ENCODE data around the gene PCDHB6. TPM values are rescaled to one million over a fixed set of nuclear protein-coding genes. Genes with fewer than 3 reads are reported as not detected.
"Not testable (repeated sequence)": the region's sequence is repeated elsewhere in the genome, so short reads cannot be mapped to it uniquely, and the experiment has no call there.

PCDHB6 gene
- 1.9 TPM for total RNA-seq (ENCODE audit: insufficient read depth, low replicate concordance)

GRCh38 chr5:141149812-141150211 lies at the start of gene PCDHB6:
PCDHB6 (plus strand) TSS chr5:141150057; CDS start chr5:141150258, 201 bp downstream.
- no peak for DNase-seq (ENCODE audit: low spot score)

- DNase-seq (ENCODE audit: low spot score) = no peak
These were observed 49.5 kb upstream of the PCDHB6 start, which contains the start of gene PCDHB3 for GRCh38 chr5:141100243-141100805. PCDHB3 (plus strand) TSS chr5:141100473; CDS start chr5:141100650, 177 bp downstream.

GRCh38 chr5:141101059-141101458 lies 48.8 kb upstream of the PCDHB6 start:
- no peak for DNase-seq (ENCODE audit: low spot score)

GRCh38 chr5:141102070-141102469 lies 47.8 kb upstream of the PCDHB6 start:
- not testable (repeated sequence) for DNase-seq (ENCODE audit: low spot score)

- not testable (repeated sequence) for DNase-seq (ENCODE audit: low spot score)
These were observed 47.4 kb upstream of the PCDHB6 start for GRCh38 chr5:141102471-141102870.

GRCh38 chr5:141105350-141105749 lies 44.5 kb upstream of the PCDHB6 start:
- no peak for DNase-seq (ENCODE audit: low spot score)

- no peak for DNase-seq (ENCODE audit: low spot score)
These were observed 30.6 kb upstream of the PCDHB6 start for GRCh38 chr5:141119250-141119649.

- DNase-seq (ENCODE audit: low spot score) = no peak
These were observed 28.3 kb upstream of the PCDHB6 start, which contains the start of gene PCDHB4 for GRCh38 chr5:141121563-141121962. PCDHB4 (plus strand) TSS chr5:141121818; CDS start chr5:141121999, 181 bp downstream.

GRCh38 chr5:141121985-141122384 lies 27.9 kb upstream of the PCDHB6 start:
- DNase-seq (ENCODE audit: low spot score) = no peak

GRCh38 chr5:141123396-141124135 lies 26.3 kb upstream of the PCDHB6 start:
- not testable (repeated sequence) for DNase-seq (ENCODE audit: low spot score)

- DNase-seq (ENCODE audit: low spot score) = no peak
These were observed 22.6 kb upstream of the PCDHB6 start for GRCh38 chr5:141127305-141127704.

GRCh38 chr5:141135030-141135717 lies 14.7 kb upstream of the PCDHB6 start, which contains the start of gene PCDHB5:
PCDHB5 (plus strand) TSS chr5:141135206; CDS start chr5:141135435, 229 bp downstream.
- no peak for DNase-seq (ENCODE audit: low spot score)

GRCh38 chr5:141135718-141136266 lies 14.1 kb upstream of the PCDHB6 start:
- no peak for DNase-seq (ENCODE audit: low spot score)

- not testable (repeated sequence) for DNase-seq (ENCODE audit: low spot score)
These were observed 12.5 kb upstream of the PCDHB6 start for GRCh38 chr5:141137346-141137745.

GRCh38 chr5:141150224-141150992 lies 551 bp downstream of the PCDHB6 start:
- DNase-seq (ENCODE audit: low spot score) = no peak

- DNase-seq (ENCODE audit: low spot score) = no peak
These were observed 1.1 kb downstream of the PCDHB6 start for GRCh38 chr5:141150993-141151325.

GRCh38 chr5:141151632-141152031 lies 1.8 kb downstream of the PCDHB6 start:
- not testable (repeated sequence) for DNase-seq (ENCODE audit: low spot score)

GRCh38 chr5:141152096-141152495 lies 2.2 kb downstream of the PCDHB6 start:
- not testable (repeated sequence) for DNase-seq (ENCODE audit: low spot score)

- no peak for DNase-seq (ENCODE audit: low spot score)
These were observed 5.9 kb downstream of the PCDHB6 start for GRCh38 chr5:141155540-141156374.

GRCh38 chr5:141157356-141157755 lies 7.5 kb downstream of the PCDHB6 start:
- DNase-seq (ENCODE audit: low spot score) = not testable (repeated sequence)

All from umbilical cord (tissue), 2 donors.